WI38 (cell line): Measurements from ENCODE around the gene MALAT1.
A peak's percentile ranks its signal among the peaks of the same experiment; 100 is the strongest.
"Not testable (repeated sequence)": the region's sequence is repeated elsewhere in the genome, so short reads cannot be mapped to it uniquely, and the experiment has no call there.

ENCODE experiments used
- H3K4me3 ChIP-seq: 2 replicates; pipeline ENCODE4 v1.5.1; 2011; ENCODE audit warnings: low read depth, mild to moderate bottlenecking, control low read depth, low read length
- CTCF ChIP-seq: IDR thresholded peaks from 2 replicates; pipeline ENCODE4 v1.5.1; 2012; ENCODE audit warnings: low read depth, mild to moderate bottlenecking, control low read depth, low read length

Gene MALAT1

GRCh38 chr11:65498977-65499712 is at the start of gene MALAT1:
Gene MALAT1, plus strand, starts transcription at chr11:65499045.
- peak within 1 kb of the TSS; percentile 98 for H3K4me3 ChIP-seq
- TF ChIP-seq CTCF = no peak

DNA sequence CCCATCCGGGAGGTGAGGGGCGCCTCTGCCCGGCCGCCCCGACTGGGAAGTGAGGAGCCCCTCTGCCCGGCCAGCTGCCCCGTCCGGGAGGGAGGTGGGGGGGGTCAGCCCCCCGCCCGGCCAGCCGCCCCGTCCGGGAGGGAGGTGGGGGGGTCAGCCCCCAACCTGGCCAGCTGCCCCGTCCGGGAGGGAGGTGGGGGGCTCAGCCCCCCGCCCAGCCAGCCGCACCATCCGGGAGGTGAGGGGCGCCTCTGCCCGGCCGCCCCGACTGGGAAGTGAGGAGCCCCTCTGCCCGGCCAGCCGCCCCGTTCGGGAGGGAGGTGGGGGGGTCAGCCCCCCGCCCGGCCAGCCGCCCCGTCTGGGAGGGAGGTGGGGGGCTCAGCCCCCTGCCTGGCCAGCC is 47.5 kb upstream of the MALAT1 start:
- not testable (repeated sequence) for H3K4me3 ChIP-seq

DNA sequence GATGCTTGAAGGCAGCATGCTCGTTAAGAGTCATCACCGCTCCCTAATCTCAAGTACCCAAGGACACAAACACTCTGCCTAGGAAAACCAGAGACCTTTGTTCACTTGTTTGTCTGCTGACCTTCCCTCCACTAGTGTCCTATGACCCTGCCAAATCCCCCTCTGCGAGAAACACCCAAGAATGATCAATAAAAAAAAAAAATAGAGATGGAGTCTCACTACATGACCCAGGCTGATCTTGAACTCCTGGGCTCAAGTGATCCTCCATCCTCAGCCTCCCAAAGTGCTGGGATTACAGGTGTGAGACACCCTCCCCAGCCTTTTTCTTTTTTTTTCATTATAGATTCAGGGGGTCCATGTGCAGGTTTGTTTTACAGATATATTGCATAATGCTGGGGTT is 46.6 kb upstream of the MALAT1 start:
- not testable (repeated sequence) for H3K4me3 ChIP-seq

GRCh38 chr11:65452806-65453490 is 45.9 kb upstream of the MALAT1 start:
- no peak for TF ChIP-seq CTCF
- no peak overlapping the region for H3K4me3 ChIP-seq

- TF ChIP-seq CTCF = no peak
- peak overlapping the region; percentile 65 for H3K4me3 ChIP-seq
These were observed 44.5 kb upstream of the MALAT1 start for GRCh38 chr11:65454311-65454695.

- peak overlapping the region; percentile 65 for H3K4me3 ChIP-seq
- TF ChIP-seq CTCF = peak; percentile 9; the same call in 1 of the 2 replicates
These were observed 44.0 kb upstream of the MALAT1 start for GRCh38 chr11:65454696-65455456.

DNA sequence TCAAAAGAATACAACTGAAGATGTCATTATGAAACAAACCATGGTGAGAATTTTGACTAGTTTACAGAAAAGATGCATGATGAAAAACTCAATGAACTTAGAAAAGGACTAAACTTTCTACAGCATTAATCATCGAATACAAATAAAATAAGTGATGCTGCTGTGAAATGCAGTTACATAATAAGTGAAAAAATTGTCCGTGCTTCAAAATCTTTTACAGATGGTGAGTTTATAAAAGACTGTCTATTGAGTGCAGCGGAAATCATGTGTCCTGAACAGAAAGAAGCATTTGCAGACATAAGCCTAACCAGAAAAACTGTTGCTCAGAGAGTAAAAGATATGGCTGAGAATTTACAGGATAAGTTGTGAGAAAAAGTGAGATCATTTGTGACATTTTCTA is 42.4 kb upstream of the MALAT1 start:
- no peak overlapping the region for H3K4me3 ChIP-seq
- no peak for TF ChIP-seq CTCF

GRCh38 chr11:65459552-65459951 is 39.3 kb upstream of the MALAT1 start:
- TF ChIP-seq CTCF = no peak
- no peak overlapping the region for H3K4me3 ChIP-seq

DNA sequence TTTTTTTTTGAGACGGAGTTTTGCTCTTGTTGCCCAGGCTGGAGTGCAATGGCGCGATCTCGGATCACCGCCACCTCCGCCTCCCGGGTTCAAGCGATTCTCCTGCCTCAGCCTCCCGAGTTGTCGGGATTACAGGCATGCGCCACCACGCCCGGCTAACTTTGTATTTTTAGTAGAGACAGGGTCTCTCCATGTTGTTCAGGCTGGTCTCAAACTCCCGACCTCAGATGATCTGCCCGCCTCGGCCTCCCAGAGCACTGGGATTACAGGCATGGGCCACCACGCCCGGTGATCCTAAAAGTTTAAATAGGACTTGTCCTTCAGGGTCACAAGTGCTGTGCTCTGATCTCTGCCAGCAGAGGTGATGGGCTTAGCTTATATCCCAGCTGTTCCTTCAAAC is 33.4 kb upstream of the MALAT1 start:
- H3K4me3 ChIP-seq = not testable (repeated sequence)

- not testable (repeated sequence) for H3K4me3 ChIP-seq
These were observed 31.5 kb upstream of the MALAT1 start for GRCh38 chr11:65467306-65467705.
